Measurements from ENCODE around the gene ANAPC15.

The ANAPC15 gene

DNA sequence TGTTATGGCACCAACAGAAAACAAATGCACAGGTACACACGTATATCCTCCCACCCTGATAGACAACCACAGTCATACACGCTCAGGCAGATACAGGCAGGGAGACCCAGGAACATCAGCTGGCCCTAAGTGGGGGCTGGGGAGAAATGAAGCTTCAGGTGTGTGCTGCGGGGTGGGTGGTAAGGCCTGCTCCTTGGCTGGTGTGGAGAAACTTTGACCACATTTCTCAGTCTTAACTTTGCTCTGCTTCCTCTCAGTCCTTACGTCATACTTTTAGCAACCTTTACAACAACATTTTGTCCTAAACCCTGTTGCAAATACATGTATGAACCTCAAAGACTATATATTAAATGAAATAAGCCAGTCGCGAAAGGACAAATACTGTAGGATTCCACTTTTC is 6.7 kb upstream of the ANAPC15 start:
- TF ChIP-seq ZNF530 (tag by site-specific recombination; IDR thresholded peaks at IDR 0.05; ENCODE audit: low read depth): no peak
- TF ChIP-seq, protein P1, sequence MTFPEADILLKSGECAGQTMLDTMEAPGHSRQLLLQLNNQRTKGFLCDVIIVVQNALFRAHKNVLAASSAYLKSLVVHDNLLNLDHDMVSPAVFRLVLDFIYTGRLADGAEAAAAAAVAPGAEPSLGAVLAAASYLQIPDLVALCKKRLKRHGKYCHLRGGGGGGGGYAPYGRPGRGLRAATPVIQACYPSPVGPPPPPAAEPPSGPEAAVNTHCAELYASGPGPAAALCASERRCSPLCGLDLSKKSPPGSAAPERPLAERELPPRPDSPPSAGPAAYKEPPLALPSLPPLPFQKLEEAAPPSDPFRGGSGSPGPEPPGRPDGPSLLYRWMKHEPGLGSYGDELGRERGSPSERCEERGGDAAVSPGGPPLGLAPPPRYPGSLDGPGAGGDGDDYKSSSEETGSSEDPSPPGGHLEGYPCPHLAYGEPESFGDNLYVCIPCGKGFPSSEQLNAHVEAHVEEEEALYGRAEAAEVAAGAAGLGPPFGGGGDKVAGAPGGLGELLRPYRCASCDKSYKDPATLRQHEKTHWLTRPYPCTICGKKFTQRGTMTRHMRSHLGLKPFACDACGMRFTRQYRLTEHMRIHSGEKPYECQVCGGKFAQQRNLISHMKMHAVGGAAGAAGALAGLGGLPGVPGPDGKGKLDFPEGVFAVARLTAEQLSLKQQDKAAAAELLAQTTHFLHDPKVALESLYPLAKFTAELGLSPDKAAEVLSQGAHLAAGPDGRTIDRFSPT (tag by site-specific recombination; IDR thresholded peaks at IDR 0.05): no peak
- TF ChIP-seq ZNF423 (tag by site-specific recombination; IDR thresholded peaks at IDR 0.05): no peak
- no peak for TF ChIP-seq ZNF266 (tag by site-specific recombination; IDR thresholded peaks at IDR 0.05; ENCODE audit: low read depth)
- no peak for TF ChIP-seq ZFP3 (tag by site-specific recombination; IDR thresholded peaks at IDR 0.05; ENCODE audit: low read depth)
- CTCF ChIA-PET: interaction anchor here (0.8 to 1.6 kb wide), 3 partner anchors 28 to 312 kb away, joined by 3 to 5 read pairs (median 4); no protein-coding TSS in a partner anchor
- no peak overlapping the region for H3K4me3 ChIP-seq (ENCODE audit: low read depth, low read length)
- H3K4me1 ChIP-seq (ENCODE audit: control insufficient read depth, insufficient read depth, low read length): no peaks in the 10 kb centered on the region
- no peaks in the 10 kb centered on the region for H3K9me3 ChIP-seq (ENCODE audit: control insufficient read depth, insufficient read depth, low read depth, low read length)
- POLR2A ChIA-PET: no interaction called here
- H3K27ac ChIP-seq (ENCODE audit: extremely low read depth, low read depth, low read length): no peak overlapping the region
- H3K36me3 ChIP-seq (ENCODE audit: control insufficient read depth in 2 of 2, insufficient read depth in 1 of 2, low read length in 2 of 2): no peaks in the 10 kb centered on the region

- no peak overlapping the region for H3K27ac ChIP-seq (ENCODE audit: extremely low read depth, low read depth, low read length)
- H3K36me3 ChIP-seq (ENCODE audit: control insufficient read depth in 2 of 2, insufficient read depth in 1 of 2, low read length in 2 of 2): no peaks in the 10 kb centered on the region
These were observed 3.7 kb upstream of the ANAPC15 start for GRCh38 chr11:72116019-72116755.

GRCh38 chr11:72114570-72114969 is 2.1 kb upstream of the ANAPC15 start:
- Histone ChIP-seq H3K4me3 (ENCODE audit: low read depth, low read length) (no peak overlapping the region), H3K27ac (ENCODE audit: extremely low read depth, low read depth, low read length) (no peak overlapping the region), H3K4me1 (ENCODE audit: control insufficient read depth, insufficient read depth, low read length) (no peaks in the 10 kb centered on the region), H3K36me3 (ENCODE audit: control insufficient read depth in 2 of 2, insufficient read depth in 1 of 2, low read length in 2 of 2) (peaks cover 0 to 10% of the 10 kb centered on the region in 2 experiments; a peak in 1 of 3 replicates), H3K9me3 (ENCODE audit: control insufficient read depth, insufficient read depth, low read depth, low read length) (no peaks in the 10 kb centered on the region)
- ChIA-PET CTCF (interaction anchor here (0.7 kb wide), 1 partner anchor 124 kb away, joined by 3 read pairs; no protein-coding TSS in a partner anchor), POLR2A (no interaction called here)
- TF ChIP-seq ZNF148 (tag by site-specific recombination; IDR thresholded peaks at IDR 0.05; ENCODE audit: borderline replicate concordance): no peak
- no peak for TF ChIP-seq HOXD13 (CRISPR knock-in tag; IDR thresholded peaks at IDR 0.05; ENCODE audit: borderline replicate concordance)

More at GRCh38 chr11:72116019-72116755, 3.7 kb upstream of the ANAPC15 start:
- Histone ChIP-seq H3K4me1 (ENCODE audit: control insufficient read depth, insufficient read depth, low read length) (no peaks in the 10 kb centered on the region), H3K4me3 (ENCODE audit: low read depth, low read length) (no peak overlapping the region), H3K9me3 (ENCODE audit: control insufficient read depth, insufficient read depth, low read depth, low read length) (no peaks in the 10 kb centered on the region)
- CTCF ChIA-PET: interaction anchor here (0.6 kb wide), 1 partner anchor 238 kb away, joined by 3 read pairs; no protein-coding TSS in a partner anchor
- POLR2A ChIA-PET: no interaction called here
- no peak for TF ChIP-seq GFI1B (tag by site-specific recombination; IDR thresholded peaks at IDR 0.05)
- no peak for TF ChIP-seq ZNF544 (tag by site-specific recombination; IDR thresholded peaks at IDR 0.05)
- TF ChIP-seq ZNF146 (tag by site-specific recombination; IDR thresholded peaks at IDR 0.05): no peak
- no peak for TF ChIP-seq ZNF341 (tag by site-specific recombination; IDR thresholded peaks at IDR 0.05; ENCODE audit: low read depth)
- no peak for TF ChIP-seq ZNF510 (tag by site-specific recombination; IDR thresholded peaks at IDR 0.05; ENCODE audit: insufficient replicate concordance)
- TF ChIP-seq ZNF121 (tag by site-specific recombination; IDR thresholded peaks at IDR 0.05): no peak
- no peak for TF ChIP-seq ZNF266 (tag by site-specific recombination; IDR thresholded peaks at IDR 0.05; ENCODE audit: low read depth)
- TF ChIP-seq, protein P2, sequence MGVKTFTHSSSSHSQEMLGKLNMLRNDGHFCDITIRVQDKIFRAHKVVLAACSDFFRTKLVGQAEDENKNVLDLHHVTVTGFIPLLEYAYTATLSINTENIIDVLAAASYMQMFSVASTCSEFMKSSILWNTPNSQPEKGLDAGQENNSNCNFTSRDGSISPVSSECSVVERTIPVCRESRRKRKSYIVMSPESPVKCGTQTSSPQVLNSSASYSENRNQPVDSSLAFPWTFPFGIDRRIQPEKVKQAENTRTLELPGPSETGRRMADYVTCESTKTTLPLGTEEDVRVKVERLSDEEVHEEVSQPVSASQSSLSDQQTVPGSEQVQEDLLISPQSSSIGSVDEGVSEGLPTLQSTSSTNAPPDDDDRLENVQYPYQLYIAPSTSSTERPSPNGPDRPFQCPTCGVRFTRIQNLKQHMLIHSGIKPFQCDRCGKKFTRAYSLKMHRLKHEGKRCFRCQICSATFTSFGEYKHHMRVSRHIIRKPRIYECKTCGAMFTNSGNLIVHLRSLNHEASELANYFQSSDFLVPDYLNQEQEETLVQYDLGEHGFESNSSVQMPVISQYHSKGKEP (tag by site-specific recombination; IDR thresholded peaks at IDR 0.05): no peak
- no peak for TF ChIP-seq ZNF645 (tag by site-specific recombination; IDR thresholded peaks at IDR 0.05)
- TF ChIP-seq ZNF658 (tag by site-specific recombination; IDR thresholded peaks at IDR 0.05): no peak
- TF ChIP-seq EGR2 (tag by site-specific recombination; IDR thresholded peaks at IDR 0.05; ENCODE audit: low read depth): no peak
- TF ChIP-seq ZBTB21 (tag by site-specific recombination; IDR thresholded peaks at IDR 0.05): no peak
- TF ChIP-seq ZNF169 (tag by site-specific recombination; IDR thresholded peaks at IDR 0.05): no peak
- no peak for TF ChIP-seq ZNF776 (tag by site-specific recombination; IDR thresholded peaks at IDR 0.05; ENCODE audit: borderline replicate concordance)
